ENCODE data around the gene C6orf132. TPM values are rescaled to one million over a fixed set of nuclear protein-coding genes. Genes with fewer than 3 reads are reported as not detected.

C6orf132 gene
- total and polyA plus RNA-seq, 9 of the 15 experiments (the other 6 are each of a cell fraction or from before 2014, with no cell fraction given), result 0.06 to 0.35 (median 0.14) TPM

- TF ChIP-seq, protein P1, sequence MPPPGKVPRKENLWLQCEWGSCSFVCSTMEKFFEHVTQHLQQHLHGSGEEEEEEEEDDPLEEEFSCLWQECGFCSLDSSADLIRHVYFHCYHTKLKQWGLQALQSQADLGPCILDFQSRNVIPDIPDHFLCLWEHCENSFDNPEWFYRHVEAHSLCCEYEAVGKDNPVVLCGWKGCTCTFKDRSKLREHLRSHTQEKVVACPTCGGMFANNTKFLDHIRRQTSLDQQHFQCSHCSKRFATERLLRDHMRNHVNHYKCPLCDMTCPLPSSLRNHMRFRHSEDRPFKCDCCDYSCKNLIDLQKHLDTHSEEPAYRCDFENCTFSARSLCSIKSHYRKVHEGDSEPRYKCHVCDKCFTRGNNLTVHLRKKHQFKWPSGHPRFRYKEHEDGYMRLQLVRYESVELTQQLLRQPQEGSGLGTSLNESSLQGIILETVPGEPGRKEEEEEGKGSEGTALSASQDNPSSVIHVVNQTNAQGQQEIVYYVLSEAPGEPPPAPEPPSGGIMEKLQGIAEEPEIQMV (tag; conservative IDR thresholded peaks at IDR 0.05; ENCODE audit: low read depth), result no peak
- TF ChIP-seq TEAD1 (CRISPR knock-in tag; IDR thresholded peaks at IDR 0.05) (0 out of 4 replicates have a peak, but pooled peaks of 1 of the 2 experiments have one; percentile 1), CLOCK (CRISPR knock-in tag; IDR thresholded peaks at IDR 0.05; ENCODE audit: borderline replicate concordance) (no peak), ZNF740 (CRISPR knock-in tag; IDR thresholded peaks at IDR 0.05) (peak; percentile 65; the same call in 1 of the 2 replicates), ZNF740 (tag; IDR thresholded peaks at IDR 0.05) (no peak), EP300 (IDR thresholded peaks at IDR 0.05; ENCODE audit: low read length) (no peak), ZNF41 (CRISPR knock-in tag; conservative IDR thresholded peaks at IDR 0.05) (0 out of 2 replicates have a peak, but pooled peaks have one; percentile 20), KDM2B (CRISPR knock-in tag; IDR thresholded peaks at IDR 0.05) (0 out of 2 replicates have a peak, but pooled peaks have one; percentile 7), EHMT2 (IDR thresholded peaks at IDR 0.05) (no peak), TBL1XR1 (IDR thresholded peaks at IDR 0.05; ENCODE audit: low read length in 2 of 2) (no peak), BMI1 (IDR thresholded peaks at IDR 0.05; ENCODE audit: low read length) (no peak), UBTF (IDR thresholded peaks at IDR 0.05; ENCODE audit: borderline replicate concordance in 1 of 2, low read depth in 2 of 2, low read length in 2 of 2) (0 out of 4 replicates have a peak, but pooled peaks of 1 of the 2 experiments have one; percentile 8), ZBTB5 (IDR thresholded peaks at IDR 0.05) (no peak), ZNF507 (tag; conservative IDR thresholded peaks at IDR 0.05) (no peak)
- TF ChIP-seq, protein P2, sequence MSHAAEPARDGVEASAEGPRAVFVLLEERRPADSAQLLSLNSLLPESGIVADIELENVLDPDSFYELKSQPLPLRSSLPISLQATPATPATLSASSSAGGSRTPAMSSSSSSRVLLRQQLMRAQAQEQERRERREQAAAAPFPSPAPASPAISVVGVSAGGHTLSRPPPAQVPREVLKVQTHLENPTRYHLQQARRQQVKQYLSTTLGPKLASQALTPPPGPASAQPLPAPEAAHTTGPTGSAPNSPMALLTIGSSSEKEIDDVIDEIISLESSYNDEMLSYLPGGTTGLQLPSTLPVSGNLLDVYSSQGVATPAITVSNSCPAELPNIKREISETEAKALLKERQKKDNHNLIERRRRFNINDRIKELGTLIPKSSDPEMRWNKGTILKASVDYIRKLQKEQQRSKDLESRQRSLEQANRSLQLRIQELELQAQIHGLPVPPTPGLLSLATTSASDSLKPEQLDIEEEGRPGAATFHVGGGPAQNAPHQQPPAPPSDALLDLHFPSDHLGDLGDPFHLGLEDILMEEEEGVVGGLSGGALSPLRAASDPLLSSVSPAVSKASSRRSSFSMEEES (CRISPR knock-in tag; IDR thresholded peaks at IDR 0.05), result no peak
These were observed 38.7 kb downstream of the C6orf132 start (continued) for GRCh38 chr6:42103753-42104094.

Measured in K562 (cell line).